ENCODE results near the gene NPHS2.
"Not testable (repeated sequence)": the region's sequence is repeated elsewhere in the genome, so short reads cannot be mapped to it uniquely, and the experiment has no call there.

The NPHS2 gene

GRCh38 chr1:179547021-179547535 is 28.7 kb downstream of the NPHS2 start:
- no peak for DNase-seq (ENCODE audit: low spot score)

DNA sequence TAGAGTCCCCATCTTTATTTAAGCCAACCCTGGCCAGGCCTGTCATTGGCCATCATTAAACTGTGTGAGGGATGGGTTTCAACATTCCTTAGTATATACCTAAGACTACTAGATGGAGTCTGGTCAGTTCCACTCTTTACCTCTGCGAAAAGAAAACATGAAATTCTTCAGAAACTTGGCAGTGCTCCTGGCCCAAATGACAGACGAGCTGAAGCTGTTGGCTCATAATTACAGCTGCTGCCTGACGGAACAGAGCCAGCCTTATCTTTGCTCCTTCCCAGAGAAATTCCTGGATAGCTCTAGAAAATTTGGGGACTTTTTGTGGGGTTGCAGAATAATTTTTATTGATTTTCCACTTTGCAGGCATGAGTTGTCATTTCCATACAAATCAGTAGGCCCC is 30.4 kb downstream of the NPHS2 start:
- DNase-seq (ENCODE audit: low spot score), result no peak

DNA sequence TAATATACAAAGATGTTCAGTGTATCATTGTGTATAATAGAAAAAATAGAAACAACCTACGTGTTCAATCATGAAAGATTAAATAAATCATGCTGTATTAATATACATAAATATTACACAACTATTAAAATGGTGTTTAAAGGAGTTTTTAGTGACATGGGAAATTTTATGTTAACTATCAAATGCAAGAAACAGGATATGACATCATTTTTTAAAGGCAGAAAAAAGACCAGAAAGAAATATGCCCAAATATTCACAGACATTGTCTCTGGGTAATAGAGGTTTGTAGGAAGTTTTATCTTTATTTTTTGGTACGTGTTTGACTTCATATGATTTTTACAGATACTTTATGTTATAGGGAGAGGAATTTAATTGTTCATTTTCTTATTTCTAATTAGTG is 34.0 kb downstream of the NPHS2 start:
- no peak for DNase-seq (ENCODE audit: low spot score)

DNA sequence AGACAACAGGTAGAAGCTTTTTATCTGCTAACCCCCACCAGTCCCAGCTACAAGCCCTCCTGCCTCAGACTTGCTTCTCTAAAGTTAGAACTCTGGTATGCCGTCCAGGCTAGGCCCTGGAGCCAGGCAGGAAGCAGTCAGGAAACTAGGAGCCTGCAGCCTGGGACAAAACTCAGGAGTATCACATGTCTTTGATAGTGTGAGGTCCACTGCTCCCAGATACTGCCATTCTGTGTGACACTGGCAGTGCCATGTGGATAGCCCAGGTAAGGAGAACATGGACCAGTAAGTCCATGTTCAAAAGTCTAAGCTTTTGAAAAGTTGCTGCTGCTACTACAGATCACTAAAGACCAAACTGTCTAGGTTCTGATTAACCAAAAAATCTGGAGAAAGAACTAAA is 45.4 kb downstream of the NPHS2 start:
- no peak for DNase-seq (ENCODE audit: low spot score)

- no peak for DNase-seq (ENCODE audit: low spot score)
These were observed 46.1 kb downstream of the NPHS2 start for GRCh38 chr1:179529482-179530195.

DNA sequence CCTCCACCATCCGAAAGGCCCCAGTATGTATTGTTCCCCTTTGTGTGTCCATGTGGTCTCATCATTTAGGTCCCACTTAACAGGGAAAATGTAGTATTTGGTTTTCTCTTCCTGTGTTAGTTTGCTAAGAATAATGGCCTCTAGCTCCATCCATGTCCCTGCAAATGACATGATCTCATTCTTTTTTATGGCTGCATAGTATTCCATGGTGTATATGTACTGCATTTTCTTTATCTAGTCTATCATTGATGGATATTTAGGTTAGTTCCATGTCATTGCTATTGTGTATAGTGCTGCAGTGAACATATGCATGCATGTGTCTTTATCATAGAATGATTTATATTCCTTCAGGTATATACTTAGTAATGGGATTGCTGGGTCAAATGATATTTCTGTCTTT is 57.2 kb downstream of the NPHS2 start:
- DNase-seq (ENCODE audit: low spot score), result not testable (repeated sequence)

GRCh38 chr1:179516976-179517705 is 58.6 kb downstream of the NPHS2 start:
- no peak for DNase-seq (ENCODE audit: low spot score)

GRCh38 chr1:179510038-179510437 is 65.7 kb downstream of the NPHS2 start:
- DNase-seq (ENCODE audit: low spot score), result no peak

- no peak for DNase-seq (ENCODE audit: low spot score)
These were observed 66.4 kb downstream of the NPHS2 start for GRCh38 chr1:179509384-179509783.

DNA sequence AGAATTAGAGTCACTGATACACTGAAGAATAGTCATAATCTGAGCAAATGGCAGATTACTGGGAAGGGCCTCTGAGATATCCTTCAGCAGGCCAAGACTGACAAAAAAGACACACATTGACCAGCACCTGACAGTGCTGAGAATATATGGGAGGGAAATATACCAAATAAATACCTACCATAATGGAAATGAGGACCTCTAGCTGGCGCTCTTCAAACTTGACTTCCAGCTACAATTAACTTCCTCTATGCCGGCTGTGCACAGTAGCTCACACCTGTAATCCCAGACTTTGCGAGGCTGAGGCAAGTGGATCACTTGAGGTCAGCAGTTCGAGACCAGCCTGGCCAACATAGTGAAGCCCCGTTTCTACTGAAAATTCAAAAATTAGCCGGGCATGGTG is 69.5 kb downstream of the NPHS2 start:
- DNase-seq (ENCODE audit: low spot score), result no peak

Small RNAs within 50 kb of the gene (small RNA-seq; reads per million reads assigned to genes)
- gene RNU5F-2P, result 0.21 to 0.40 reads per million in 2 experiments

Data from SK-N-DZ (cell line).